ENCODE results near the gene SLC13A3. TPM values are rescaled to one million over a fixed set of nuclear protein-coding genes. Genes with fewer than 3 reads are reported as not detected.
"Not testable (repeated sequence)": the region's sequence is repeated elsewhere in the genome, so short reads cannot be mapped to it uniquely, and the experiment has no call there.

Gene SLC13A3
- polyA plus RNA-seq, 4 donors: 8.8 to 22.9 (median 20.3) TPM

DNA sequence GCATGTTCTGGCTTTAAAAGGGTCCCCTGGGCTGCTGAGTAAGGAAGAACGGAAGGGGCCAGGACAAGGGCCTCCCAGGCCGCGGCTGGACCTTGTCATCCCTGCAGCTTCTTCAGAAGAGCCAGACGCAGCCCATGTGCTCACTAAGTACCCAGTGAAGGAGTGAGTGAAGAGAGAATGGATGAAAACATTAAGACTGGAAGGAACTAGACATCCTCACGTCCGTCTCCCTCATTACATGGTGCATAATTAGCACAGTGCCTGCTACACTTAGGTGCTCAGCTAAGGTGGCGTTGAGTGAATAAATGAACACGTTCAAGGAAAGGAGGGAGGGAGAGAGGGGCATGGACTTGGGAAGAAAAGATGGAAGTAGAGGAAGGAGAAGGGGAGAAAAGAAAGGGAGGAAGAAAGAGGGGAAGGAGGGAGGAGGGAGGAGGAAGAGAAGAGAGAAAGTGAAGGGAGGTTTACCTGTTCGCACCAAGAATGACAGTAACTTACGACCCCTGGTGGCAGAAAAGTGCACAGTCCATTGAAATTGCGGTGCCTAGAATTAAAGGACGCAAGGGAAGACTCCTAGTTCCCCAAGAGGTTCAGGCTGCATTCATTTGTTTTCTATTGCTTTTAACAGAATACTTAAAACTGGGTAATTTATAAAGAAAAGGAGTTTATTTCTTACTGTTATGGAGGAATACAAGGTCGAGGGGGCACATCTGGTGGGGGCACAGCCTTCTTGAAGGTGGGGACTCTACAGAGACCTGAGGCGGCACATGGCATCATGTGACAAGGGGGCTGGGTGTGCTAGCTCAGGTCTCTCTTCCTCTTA is 30.0 kb upstream of the SLC13A3 start:
- peak in 1 of 4 donors; percentile 69 for DNase-seq (ENCODE audit: low read depth in 4 of 4, low spot score in 2 of 4)

DNA sequence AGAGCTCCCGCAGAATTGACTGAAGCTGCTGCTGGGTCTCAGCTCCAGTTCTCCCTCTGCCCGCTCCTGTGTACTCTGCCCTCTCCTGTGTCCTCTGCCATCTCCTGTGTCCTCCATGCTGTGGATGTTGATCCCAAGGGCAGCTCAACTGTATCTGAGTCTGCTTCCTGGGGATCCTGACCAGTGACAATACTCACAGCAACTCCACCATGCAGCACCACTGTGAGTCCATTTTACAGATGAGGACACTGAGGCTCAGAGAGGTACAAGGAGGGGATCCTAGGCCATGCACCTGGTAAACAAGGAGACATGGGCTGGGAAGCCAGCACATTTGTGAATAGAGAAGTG is 29.4 kb upstream of the SLC13A3 start:
- DNase-seq (ENCODE audit: low read depth in 4 of 4, low spot score in 2 of 4): no peak

DNA sequence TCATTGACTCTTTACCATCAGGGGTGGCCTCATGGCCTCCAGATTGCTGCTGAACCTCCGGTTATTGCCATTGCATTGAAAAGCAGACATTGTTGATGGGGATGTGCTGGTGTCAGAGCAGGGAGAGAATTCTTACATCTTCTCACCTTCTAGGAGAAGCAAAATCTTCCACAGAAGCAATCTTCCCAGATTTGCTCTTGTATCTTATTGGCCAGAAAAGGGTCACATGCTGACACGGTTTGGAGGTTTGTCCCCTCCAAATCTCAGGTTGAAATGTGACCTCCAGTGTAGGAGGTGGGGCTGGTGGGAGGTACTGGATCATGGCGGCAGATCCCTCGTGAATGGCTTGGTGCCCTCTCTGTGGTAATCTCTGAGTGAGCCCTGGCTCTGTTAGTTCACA is 27.3 kb upstream of the SLC13A3 start:
- DNase-seq (ENCODE audit: low read depth in 4 of 4, low spot score in 2 of 4): no peak

DNA sequence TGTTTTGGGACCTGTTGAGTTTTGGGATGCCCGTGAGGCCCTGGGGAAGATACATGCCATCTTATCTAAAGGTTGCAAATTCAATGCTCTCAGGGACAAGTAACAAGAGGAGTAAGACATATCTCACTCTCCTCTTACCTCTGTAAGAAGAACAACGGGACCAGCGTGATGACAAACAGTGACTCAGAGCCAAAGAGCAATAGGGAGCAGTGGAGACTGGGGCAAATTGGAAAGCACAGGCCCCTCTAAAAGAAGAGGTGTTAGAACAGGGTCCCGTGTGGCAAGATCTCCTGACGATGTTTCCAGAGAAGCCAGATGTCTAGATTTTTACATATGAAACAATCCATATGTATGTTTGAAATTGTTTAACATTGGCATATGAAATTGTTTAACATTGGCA is 26.3 kb upstream of the SLC13A3 start:
- no peak for DNase-seq (ENCODE audit: low read depth in 4 of 4, low spot score in 2 of 4)

DNA sequence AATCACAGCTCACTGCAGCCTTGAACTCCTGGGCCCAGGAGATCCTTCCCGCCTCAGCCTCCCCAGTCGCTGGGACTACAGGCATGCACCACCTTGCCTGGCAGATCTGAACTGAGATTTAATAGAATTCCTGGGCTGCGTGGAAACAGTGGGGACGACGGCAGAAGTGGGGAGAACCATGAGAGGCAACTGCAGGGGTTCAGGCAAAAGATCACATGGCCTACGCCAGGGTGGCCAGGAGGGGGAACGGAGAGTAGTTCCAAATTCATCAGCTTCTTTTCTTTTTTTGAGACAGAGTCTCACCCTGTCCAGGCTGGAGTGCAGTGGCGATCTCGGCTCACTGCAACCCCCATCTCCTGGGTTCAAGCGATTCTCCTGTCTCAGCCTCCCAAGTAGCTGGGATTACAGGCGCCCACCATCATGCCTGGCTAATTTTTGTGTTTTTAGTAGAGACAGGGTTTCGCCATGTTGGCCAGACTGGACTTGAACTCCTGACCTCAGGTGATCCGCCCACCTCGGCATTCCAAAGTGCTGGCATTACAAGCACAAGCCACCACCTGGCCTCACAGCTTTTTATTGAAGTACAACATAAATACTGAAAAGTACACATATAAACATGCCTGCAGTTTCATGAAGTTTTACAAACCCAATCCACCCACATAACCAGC is 25.5 kb upstream of the SLC13A3 start:
- not testable (repeated sequence) for DNase-seq (ENCODE audit: low read depth in 4 of 4, low spot score in 2 of 4)

DNA sequence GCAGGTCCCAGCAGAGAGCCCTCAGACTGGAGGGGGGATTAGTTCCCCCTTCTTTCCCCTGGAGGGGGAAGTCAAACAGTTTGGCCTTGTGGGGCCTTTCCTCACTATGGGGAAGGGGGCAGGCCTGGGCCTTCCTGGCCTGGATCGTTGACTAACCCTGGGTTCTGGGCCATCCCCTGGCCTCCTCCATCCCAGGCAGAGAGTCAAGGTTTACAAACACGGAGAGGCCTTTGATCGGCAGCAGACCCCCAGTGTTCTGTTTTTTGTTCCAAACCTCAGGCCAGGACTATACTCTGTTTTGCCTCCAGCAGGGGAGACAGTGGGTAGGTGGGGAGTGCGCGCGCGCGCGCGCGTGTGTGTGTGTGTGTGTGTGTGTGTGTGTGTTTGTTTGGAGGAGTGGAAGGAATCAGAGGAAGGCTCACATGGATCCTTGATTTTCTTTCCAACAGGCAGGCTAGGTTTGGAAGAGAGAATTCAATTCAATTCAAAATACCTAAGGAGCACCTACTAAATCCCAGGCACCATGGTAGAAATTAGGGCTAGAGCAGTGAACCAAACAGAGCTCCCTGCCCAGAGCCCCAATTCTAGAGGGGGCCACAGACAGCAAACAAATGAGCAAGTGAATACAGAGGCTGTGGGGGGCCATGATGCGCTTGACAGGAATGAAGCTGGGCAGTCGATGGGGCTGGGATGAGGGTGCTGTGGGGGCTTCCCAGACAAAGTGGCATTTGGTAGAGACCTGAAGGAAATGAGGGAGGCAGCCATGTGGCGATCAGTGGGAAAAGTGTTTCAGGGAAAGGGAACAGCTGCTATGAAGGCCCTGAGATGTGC is 23.2 kb upstream of the SLC13A3 start:
- no peak for DNase-seq (ENCODE audit: low read depth in 4 of 4, low spot score in 2 of 4)

DNA sequence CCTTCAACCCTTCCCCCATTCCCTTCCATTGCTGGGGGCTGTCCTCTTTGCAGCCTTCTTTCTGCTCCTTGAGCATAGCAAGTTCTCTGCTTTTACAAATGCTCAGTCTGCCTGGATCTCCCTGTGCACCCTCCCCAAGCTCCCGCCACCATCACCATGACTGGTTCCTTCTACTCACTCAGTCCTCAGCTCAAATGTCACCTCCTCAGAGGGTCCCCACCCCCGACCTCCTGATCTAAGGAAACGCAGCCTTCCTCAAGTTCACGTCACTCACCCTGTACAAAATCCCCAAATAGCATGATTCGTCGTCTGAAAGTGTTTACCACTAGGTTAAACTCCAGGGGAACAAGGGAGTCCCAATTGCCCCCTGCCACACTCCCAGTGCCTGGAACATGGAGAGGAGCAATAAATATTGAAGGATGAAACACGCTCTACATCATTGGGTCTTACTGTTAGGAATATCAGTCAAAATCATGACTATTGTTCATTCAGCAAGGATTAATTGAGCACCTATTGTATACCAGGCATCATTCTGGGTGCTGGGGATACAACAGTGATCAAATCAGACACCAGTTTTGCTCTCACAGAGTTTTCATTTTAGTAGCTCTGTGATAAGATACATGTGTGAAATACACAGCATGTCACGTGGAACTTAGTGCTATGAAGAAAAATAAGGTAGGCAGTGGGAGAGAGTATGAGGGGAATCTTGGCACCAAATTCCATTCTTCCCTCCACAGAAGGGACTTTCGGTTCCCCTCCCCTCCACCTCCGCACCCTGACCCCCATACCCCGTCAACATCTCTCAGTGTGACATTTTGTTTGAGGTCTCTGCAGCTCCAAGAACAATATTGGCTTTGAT is 22.4 kb upstream of the SLC13A3 start:
- DNase-seq (ENCODE audit: low read depth in 4 of 4, low spot score in 2 of 4): no peak

DNA sequence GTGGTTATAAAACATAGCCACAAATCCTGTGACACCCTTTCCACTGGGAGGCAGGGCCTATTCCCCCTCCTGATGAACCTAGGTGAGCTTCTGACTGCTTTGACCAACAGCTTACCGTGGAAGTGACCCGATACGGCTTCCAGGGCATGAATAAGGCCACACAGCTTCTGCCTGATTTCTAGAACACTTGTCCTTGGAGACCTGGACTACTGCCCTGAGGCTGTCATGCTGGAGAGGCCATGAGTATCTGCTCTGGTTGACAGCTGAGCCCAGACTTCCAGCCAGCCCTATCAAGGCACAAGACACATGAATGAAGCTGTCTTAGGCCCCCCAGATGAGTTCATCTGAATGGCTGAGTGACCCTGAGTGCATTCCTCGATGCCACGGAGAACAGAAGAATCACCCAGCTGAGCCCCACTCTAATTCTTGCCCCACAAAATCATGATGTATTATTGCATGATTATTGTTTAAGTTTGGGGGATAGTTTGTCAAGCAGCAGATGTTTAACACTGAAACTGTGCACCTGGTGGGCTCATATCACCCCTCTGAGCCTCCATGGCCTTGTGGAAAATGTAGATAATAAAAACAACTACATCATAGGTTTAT is 21.4 kb upstream of the SLC13A3 start:
- no peak for DNase-seq (ENCODE audit: low read depth in 4 of 4, low spot score in 2 of 4)

DNA sequence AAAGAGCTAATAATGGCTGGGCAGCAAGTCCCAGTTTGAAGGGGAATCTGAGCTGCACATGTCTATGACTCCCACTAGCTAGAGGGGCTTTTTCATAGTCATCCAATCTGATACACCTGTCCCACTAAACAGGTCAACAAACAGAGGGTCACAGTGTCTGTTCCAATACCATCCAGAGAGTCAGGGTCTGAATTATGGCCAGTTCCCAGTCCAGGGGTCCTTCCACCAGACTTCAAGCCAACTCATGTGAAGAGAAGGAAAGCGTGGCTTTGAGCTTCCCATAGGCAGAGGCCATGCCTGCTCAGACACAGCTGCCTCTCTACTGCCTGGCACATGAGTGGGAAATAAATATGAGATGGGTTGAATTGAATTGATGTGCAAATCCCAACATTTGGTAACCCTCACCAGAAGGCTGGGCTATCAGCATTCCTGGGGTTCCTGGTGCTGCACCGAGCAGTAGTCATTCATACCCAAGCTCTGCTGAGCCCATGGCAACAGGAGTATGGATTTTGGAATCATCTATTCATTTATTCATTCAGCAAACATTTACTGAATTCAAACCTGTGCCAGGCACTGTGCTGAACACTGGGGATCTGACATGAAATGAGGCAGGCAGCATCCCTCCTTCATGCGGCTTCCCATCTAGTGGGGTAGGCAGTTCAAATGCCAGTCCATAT is 20.7 kb upstream of the SLC13A3 start:
- no peak for DNase-seq (ENCODE audit: low read depth in 4 of 4, low spot score in 2 of 4)

DNA sequence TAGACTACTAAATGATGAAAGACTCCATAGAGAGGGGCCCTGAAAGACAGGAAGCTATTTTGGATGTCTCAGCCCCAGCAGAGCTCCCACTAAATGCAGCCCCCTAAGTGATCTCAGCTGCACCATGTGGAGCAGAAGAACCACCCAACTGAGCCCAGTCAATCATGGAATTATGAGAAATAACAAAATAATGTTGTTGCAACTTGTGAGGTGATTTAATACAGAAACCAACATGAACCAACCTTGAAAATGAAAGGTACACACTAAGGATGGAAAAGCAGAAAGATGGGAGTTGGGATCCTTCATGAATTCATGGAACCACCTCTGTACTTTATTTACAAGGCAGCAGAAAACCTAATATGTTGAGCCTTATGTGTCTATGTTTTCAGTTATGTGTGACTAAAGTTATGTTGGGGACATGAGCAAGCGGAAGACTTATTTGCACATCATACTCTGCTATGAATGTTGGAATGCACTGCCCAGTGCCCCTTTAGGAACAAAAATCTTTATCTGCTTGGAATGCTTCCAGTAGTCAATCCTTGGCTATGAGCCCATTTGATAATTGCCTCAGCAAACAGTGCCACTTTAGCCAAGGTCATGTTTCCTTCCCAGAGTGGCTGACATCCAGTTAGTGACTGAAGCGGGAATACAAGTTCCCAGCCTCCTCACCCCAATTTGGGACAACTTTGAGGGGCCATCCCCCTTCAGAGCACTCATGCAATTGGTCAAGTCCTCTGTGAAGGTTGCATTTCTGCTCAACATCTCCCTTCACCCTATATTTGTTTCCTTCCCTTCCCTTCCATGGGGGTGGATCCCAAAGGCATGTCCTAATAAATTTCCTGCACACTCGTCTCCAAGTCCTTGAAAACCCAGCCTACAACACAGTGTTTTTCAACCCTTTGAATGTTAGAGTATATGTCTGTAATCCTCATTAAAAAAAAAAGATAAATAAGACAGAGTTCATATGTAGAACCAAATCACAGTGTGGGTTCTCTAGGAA is 19.6 kb upstream of the SLC13A3 start:
- DNase-seq (ENCODE audit: low read depth in 4 of 4, low spot score in 2 of 4): no peak

DNA sequence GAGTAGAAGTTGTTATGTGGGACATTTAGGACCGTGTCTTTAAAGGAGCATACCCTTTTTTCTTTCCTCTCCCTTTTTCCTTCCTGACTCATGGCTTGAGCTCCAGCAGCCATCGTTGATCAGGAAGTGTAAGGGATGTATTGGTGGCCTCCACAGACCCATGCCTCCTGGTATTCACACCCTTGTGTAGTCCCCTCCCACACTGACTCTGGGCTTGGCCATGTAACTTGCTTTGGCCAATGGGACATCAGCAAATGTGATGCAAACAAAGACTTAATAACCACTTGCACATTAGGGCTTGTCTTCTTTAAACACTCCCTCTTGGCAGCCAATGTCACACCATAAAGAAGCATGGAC is 18.9 kb upstream of the SLC13A3 start:
- DNase-seq (ENCODE audit: low read depth in 4 of 4, low spot score in 2 of 4): no peak

DNA sequence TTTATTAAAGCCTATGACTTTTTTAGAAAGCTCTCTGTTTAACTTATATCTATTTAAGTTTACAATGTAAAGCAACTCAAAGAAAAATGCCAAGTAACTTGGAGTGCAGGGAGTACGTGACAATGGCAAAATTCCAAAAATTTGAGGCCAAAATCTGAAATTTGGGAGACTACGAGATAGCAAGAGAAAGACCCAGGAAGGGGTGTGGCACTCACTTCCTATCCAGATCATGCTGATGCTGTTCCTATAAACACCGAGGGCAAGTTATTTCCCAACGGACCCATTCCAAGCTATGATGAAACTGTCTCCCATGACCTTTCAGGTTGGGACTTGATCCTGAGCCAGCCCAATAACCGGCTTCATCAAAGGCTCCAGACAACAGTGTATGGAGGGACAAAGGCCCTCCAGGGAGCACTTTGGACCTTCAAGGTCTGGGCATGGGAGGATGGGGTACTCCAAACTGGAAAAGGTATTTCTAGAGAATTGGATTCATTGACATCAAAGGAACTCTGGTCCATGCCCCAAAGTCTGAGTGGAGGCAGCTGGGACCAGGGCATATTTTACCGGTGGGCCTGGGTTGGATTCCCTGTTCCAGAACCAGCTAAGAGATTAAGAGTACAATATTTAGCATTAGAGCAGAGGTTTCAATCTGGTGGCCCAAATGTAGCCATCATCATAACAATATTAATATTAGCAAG is 15.7 kb upstream of the SLC13A3 start:
- DNase-seq (ENCODE audit: low read depth in 4 of 4, low spot score in 2 of 4): no peak

DNA sequence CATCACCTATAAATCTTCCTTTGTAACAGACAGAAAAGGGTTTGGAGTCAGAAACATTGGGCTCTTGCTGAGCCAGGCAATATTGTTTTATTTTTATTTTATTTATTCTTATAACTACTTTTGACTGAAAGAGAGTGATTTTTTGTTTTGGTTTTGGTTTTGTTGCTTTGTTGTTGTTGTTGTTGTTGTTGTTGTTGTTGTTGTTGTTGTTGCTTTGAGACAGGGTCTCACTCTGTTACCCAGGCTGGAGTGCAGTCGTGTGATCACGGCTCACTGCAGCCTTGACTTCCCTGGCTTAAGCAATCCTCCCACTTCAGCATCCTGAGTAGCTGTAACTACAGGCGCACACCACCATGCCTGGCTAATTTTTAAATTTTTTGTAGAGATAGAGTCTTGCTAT is 15.0 kb upstream of the SLC13A3 start:
- no peak for DNase-seq (ENCODE audit: low read depth in 4 of 4, low spot score in 2 of 4)

DNA sequence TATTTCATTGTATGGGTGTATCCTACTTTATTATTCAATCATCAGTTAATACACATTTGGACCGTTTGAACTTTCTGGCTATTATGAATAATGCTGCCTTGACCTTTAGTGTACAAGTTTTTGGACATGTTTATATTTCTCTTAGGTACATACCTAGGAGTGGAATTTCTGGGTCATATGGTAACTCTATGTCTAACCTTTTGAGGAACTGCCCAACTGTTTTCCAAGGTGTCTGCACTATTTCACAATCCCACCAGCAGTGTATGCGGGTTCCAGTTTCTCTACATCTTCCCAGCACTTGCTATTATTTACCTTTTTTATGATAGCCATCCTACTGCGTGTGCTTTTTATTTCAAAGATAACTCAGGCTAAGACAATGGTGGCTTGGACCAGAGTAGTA is 14.3 kb upstream of the SLC13A3 start:
- no peak for DNase-seq (ENCODE audit: low read depth in 4 of 4, low spot score in 2 of 4)

DNA sequence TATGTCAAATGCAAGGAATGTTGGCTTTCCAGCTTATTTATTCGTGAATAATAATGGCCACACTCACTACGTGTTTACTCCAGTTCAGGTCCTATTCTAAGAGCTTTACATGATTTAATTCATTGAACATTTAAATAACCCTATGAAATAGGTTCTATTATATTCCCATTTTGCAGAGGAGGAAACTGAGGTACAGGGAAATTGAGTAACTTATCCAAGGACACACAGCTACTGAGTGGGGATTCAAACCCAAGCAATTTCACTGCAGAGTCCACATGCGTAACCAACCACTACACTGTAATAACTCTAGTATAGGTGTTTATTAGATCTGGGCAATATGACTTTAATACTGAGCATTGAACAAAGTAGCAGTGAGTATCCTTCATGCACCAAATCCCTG is 12.3 kb upstream of the SLC13A3 start:
- no peak for DNase-seq (ENCODE audit: low read depth in 4 of 4, low spot score in 2 of 4)

DNA sequence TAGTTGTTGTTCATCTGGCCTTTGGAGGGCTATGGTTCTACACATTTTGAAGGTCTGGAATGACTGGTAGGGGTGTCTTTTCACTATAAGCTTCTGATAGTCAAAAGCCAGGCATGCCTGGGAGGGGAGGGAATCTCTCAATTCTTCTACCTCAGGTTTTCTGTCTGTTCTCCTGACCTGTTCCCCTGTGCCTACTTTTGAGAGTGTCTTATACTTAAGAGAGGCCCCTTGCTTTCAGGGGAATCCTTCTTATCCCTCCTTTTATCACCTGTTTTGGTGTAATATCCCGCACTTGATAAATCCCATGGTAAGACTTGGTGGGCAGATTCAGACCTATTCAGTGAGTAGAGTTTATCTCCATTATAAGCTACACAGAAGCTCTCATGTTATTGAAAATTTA is 10.4 kb upstream of the SLC13A3 start:
- DNase-seq (ENCODE audit: low read depth in 4 of 4, low spot score in 2 of 4): no peak

DNA sequence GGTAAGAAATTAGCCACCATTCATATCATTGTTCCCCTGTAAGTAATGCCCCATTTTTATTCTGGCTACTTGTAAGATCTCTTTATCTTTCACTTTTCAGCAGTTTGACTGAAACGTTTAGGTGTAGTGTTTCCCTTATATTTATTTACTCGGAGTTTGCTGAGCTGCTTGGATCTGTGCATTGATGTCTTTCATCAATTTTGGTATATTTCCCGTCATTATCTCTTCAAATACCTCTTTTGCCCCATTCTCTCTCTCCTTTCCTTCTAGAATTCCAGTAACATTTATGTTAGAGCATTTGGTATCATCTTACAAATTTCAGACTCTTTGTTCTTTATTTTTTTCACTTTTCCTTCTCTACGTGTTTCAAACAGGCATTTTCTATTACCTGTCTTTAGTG is 9.2 kb upstream of the SLC13A3 start:
- no peak for DNase-seq (ENCODE audit: low read depth in 4 of 4, low spot score in 2 of 4)

DNA sequence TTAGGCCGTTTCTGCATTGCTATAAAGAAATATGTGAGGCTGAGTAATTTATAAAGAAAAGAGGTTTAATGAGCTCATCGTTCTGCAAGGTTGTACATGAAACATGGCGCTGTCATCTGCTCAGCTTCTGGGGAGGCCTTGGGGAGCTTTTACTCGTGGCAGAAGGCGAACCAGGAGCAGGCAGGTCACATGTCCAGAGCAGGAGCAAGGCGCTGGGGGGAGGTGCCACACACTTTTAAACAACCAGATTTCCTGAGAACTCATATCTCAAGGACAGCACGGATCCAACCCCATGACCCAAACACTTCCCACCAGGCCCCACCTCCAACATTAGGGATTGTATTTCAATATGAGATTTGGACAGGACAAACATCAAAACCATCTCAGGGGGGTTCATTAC is 6.4 kb upstream of the SLC13A3 start:
- DNase-seq (ENCODE audit: low read depth in 4 of 4, low spot score in 2 of 4): no peak
